Osteoblast (primary cell): ENCODE results near the gene BAIAP2L1. TPM values are rescaled to one million over a fixed set of nuclear protein-coding genes. Genes with fewer than 3 reads are reported as not detected.

Experiments
- DNase-seq: peaks from one replicate; pipeline ENCODE4 v3.0.0; 2011; ENCODE audit warnings: low spot score, mixed read lengths; ENCODE audit not compliant: insufficient read length; ENCODE audit errors: missing footprints
- H2AFZ ChIP-seq: 2 replicates; pipeline ENCODE4 v1.6.0; 2011; ENCODE audit warnings: mild to moderate bottlenecking, low read length
- H3K27ac ChIP-seq: 2 replicates; pipeline ENCODE4 v1.5.1; 2011; ENCODE audit warnings: mild to moderate bottlenecking, low read depth, low read length, moderate library complexity
- H3K27me3 ChIP-seq: 2 replicates; pipeline ENCODE4 v1.6.0; 2012; ENCODE audit warnings: mild to moderate bottlenecking, control low read depth, inconsistent platforms, low read length, moderate library complexity; ENCODE audit not compliant: insufficient read depth
- H3K36me3 ChIP-seq: 2 replicates; pipeline ENCODE4 v1.5.1; 2011; ENCODE audit warnings: mild to moderate bottlenecking, low read length, control low read depth, moderate library complexity; ENCODE audit not compliant: insufficient read depth
- H3K4me1 ChIP-seq: 2 replicates; pipeline ENCODE4 v1.5.1; 2011; ENCODE audit warnings: mild to moderate bottlenecking, low read length, control low read depth, moderate library complexity; ENCODE audit not compliant: insufficient read depth
- H3K4me2 ChIP-seq: 2 replicates; pipeline ENCODE4 v1.6.0; 2011; ENCODE audit warnings: mild to moderate bottlenecking, low read length; ENCODE audit not compliant: insufficient read depth
- H3K4me3 ChIP-seq: fragments of 200-600 bp; sonication (generic); 3 replicates; pipeline ENCODE4 v1.5.1; 2012; ENCODE audit warnings: mild to moderate bottlenecking, low read length, inconsistent platforms; ENCODE audit not compliant: insufficient read depth
- H3K79me2 ChIP-seq: 2 replicates; pipeline ENCODE4 v1.6.0; 2012; ENCODE audit warnings: mild to moderate bottlenecking, low read length, control low read depth, inconsistent platforms; ENCODE audit not compliant: insufficient read depth
- H3K9me3 ChIP-seq: 2 replicates; pipeline ENCODE4 v1.5.1; 2011; ENCODE audit warnings: low read depth, low read length, control low read depth
- H4K20me1 ChIP-seq: 2 replicates; pipeline ENCODE4 v1.6.0; 2012; ENCODE audit warnings: mild to moderate bottlenecking, low read length, control low read depth; ENCODE audit not compliant: insufficient read depth
- total RNA-seq: library from RNA; depleted of rRNA; stranded (reverse); fragments of >200 nt; gene quantifications from 2 replicates; pipeline ENCODE4 v1.2.3, GENCODE V29; 2012
- TF ChIP-seq, protein P1 (sequence below): IDR thresholded peaks from 2 replicates; pipeline ENCODE4 v1.5.1; 2011; ENCODE audit warnings: mild to moderate bottlenecking, low read depth, low read length, moderate library complexity; ENCODE audit errors: extremely low read depth

Gene BAIAP2L1
- total RNA-seq, 1 donor, result 10.5 TPM

DNA sequence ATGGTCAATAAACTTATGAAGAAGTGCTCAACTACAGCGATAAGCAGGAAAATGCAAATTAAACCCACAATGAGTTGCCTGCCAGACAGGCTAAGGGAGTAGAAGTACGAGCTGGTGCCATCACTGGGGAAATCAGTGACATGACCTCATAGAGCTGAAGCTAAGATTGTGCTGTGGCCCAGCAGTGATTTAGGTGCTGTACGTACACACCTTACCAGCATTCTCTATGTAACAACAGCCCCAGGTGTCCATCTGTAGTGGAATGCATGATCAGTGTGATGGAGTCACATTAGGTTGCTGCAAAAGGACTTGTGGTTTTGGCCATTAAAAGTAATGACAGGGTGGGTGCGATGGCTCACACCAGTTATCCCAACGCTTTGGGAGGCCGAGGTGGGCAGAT lies 143.2 kb downstream of the BAIAP2L1 start:
- H3K27me3 ChIP-seq, result no peaks in the 10 kb centered on the region
- H4K20me1 ChIP-seq, result no peaks in the 10 kb centered on the region
- H3K36me3 ChIP-seq, result peaks cover 21% of the 10 kb centered on the region
- H3K27ac ChIP-seq, result no peak overlapping the region
- TF ChIP-seq, protein P1, sequence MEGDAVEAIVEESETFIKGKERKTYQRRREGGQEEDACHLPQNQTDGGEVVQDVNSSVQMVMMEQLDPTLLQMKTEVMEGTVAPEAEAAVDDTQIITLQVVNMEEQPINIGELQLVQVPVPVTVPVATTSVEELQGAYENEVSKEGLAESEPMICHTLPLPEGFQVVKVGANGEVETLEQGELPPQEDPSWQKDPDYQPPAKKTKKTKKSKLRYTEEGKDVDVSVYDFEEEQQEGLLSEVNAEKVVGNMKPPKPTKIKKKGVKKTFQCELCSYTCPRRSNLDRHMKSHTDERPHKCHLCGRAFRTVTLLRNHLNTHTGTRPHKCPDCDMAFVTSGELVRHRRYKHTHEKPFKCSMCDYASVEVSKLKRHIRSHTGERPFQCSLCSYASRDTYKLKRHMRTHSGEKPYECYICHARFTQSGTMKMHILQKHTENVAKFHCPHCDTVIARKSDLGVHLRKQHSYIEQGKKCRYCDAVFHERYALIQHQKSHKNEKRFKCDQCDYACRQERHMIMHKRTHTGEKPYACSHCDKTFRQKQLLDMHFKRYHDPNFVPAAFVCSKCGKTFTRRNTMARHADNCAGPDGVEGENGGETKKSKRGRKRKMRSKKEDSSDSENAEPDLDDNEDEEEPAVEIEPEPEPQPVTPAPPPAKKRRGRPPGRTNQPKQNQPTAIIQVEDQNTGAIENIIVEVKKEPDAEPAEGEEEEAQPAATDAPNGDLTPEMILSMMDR, result no peak
- H3K9me3 ChIP-seq, result no peaks in the 10 kb centered on the region
- H3K4me3 ChIP-seq, result no peak overlapping the region
- H2AFZ ChIP-seq, result no peak overlapping the region
- peaks cover 6% of the 10 kb centered on the region for H3K4me1 ChIP-seq
- peaks cover 31% of the 10 kb centered on the region for H3K79me2 ChIP-seq
- H3K4me2 ChIP-seq, result no peak overlapping the region
- DNase-seq, result no peak

DNA sequence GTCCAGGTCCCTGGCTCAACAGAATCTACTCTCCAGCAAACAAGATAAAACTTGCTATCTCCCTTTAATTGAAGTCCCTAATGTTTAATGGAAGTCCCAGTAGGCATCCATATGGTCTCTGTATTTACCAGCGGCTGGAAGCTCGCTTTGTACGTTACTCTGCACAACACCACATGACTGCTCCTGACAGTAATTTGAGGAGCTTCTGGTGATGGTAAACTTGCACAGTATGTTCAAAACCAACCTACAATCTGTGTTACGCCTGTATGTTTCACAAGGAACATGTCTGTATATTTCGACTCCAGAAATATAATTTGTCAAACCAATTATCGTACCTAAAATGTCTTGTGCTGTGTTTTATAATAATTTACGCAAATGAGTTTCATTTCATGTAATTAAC lies 144.5 kb downstream of the BAIAP2L1 start:
- Histone ChIP-seq H3K36me3 (peaks cover 21% of the 10 kb centered on the region), H3K4me3 (no peak overlapping the region), H4K20me1 (no peaks in the 10 kb centered on the region), H2AFZ (no peak overlapping the region), H3K4me1 (peaks cover 10% of the 10 kb centered on the region), H3K79me2 (peaks cover 44% of the 10 kb centered on the region), H3K27me3 (no peaks in the 10 kb centered on the region), H3K9me3 (no peaks in the 10 kb centered on the region), H3K27ac (no peak overlapping the region), H3K4me2 (no peak overlapping the region)
- TF ChIP-seq, protein P1, result no peak
- no peak for DNase-seq

DNA sequence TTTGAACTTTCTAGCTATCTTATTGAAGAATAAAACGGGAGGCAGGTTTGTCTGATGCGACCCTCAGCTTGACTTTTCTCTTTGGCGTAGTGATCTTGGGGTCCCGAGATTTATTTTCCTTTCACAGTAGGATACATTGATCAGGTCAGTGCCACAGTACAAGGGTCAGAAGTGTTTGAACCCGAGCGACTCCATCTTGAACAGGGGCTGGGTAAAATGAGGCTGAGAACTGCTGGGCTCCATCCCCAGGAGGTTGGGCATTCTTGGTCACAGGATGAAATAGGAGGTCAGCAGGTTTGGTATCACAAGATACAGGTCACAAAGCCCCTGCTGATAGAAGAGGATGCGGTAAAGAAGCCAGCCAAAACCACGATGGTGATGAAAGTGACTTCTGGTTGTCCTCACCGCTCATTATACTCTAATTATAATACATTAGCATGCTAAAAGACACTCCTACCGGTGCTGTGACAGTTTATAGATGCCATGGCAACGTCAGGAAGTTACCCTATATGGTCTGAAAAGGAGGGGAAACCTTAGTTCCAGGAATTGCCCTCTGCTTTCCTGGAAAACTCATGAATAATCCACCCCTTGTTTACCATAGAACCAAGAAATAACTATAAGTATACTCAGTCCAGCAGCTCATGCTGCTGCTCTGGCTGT lies 145.8 kb downstream of the BAIAP2L1 start:
- peaks cover 54% of the 10 kb centered on the region for H3K79me2 ChIP-seq
- H4K20me1 ChIP-seq, result no peaks in the 10 kb centered on the region
- H3K27me3 ChIP-seq, result no peaks in the 10 kb centered on the region
- no peak overlapping the region for H3K27ac ChIP-seq
- DNase-seq, result peak; percentile 38
- H2AFZ ChIP-seq, result no peak overlapping the region
- TF ChIP-seq, protein P1, result no peak
- no peaks in the 10 kb centered on the region for H3K9me3 ChIP-seq
- H3K4me3 ChIP-seq, result no peak overlapping the region
- H3K36me3 ChIP-seq, result peaks cover 13% of the 10 kb centered on the region
- no peak overlapping the region for H3K4me2 ChIP-seq
- H3K4me1 ChIP-seq, result peaks cover 16% of the 10 kb centered on the region

DNA sequence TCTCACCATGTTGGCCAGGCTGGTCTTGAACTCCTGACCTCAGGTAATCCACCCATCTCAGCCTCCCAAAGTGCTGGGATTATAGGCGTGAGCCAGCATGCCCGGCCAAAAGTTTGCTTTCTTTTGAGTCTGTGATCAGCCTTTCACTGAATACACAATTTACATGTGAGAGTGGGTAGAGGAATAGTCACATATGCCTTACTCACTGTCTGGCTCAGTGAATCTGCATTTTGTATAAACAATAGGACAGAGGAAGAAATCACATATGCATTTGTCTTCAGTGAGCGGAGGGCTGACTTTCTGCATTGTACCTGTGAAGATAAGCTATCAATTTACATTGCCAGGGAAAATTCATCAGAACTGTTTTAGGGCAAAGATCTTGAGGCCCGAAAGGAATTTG lies 146.4 kb downstream of the BAIAP2L1 start:
- TF ChIP-seq, protein P1, result no peak
- Histone ChIP-seq H3K4me1 (peaks cover 16% of the 10 kb centered on the region), H3K4me2 (no peak overlapping the region), H3K27ac (no peak overlapping the region), H3K9me3 (no peaks in the 10 kb centered on the region), H4K20me1 (no peaks in the 10 kb centered on the region), H2AFZ (no peak overlapping the region), H3K36me3 (peaks cover 13% of the 10 kb centered on the region), H3K4me3 (no peak overlapping the region), H3K79me2 (peaks cover 54% of the 10 kb centered on the region), H3K27me3 (no peaks in the 10 kb centered on the region)
- no peak for DNase-seq
